ENCODE data around the gene KLHL29. TPM values are rescaled to one million over a fixed set of nuclear protein-coding genes. Genes with fewer than 3 reads are reported as not detected.

KLHL29 gene
- total RNA-seq, 2 experiments from 2014 or later, result 0.23 to 0.66 TPM

- Histone ChIP-seq H3K9me3 (ENCODE audit: low read length) (no peaks in the 10 kb centered on the region), H3K4me1 (ENCODE audit: insufficient read depth, low read length, poor library complexity, severe bottlenecking) (no peaks in the 10 kb centered on the region), H3K9me2 (ENCODE audit: insufficient read depth, low read length) (no peaks in the 10 kb centered on the region), H3K4me2 (ENCODE audit: low read length) (no peak overlapping the region), H3K36me3 (ENCODE audit: insufficient read depth, low read length) (no peaks in the 10 kb centered on the region), H3K4me3 (ENCODE audit: low read depth, low read length, poor library complexity, severe bottlenecking) (no peak overlapping the region), H3K79me2 (ENCODE audit: insufficient read depth, low read depth, low read length) (no peaks in the 10 kb centered on the region), H2AFZ (ENCODE audit: low read length) (no peak overlapping the region), H4K20me1 (ENCODE audit: insufficient read depth, low read length) (no peaks in the 10 kb centered on the region), H3K27ac (ENCODE audit: low read depth, low read length, poor library complexity, severe bottlenecking) (no peak overlapping the region)
- TF ChIP-seq CTCF (conservative IDR thresholded peaks at IDR 0.05; ENCODE audit: low read length), result no peak
- TF ChIP-seq EZH2phosphoT487 (IDR thresholded peaks at IDR 0.05; ENCODE audit: borderline replicate concordance, low read depth, low read length), result no peak
- intact Hi-C loops (cut with micrococcal nuclease; ENCODE audit: unreplicated experiment), result no loop called here
- no peak for DNase-seq (ENCODE audit: low spot score)
- BruUV-seq (replicated peaks), result no TSS peak
- CTCF ChIA-PET (ENCODE audit: unreplicated experiment), result no interaction called here
- POLR2A ChIA-PET, result no interaction called here
These were observed 135.3 kb downstream of the KLHL29 start for GRCh38 chr2:23520256-23520655.

- ChIA-PET CTCF (ENCODE audit: unreplicated experiment) (no interaction called here), POLR2A (no interaction called here)
- no peaks in the 10 kb centered on the region for H3K4me1 ChIP-seq (ENCODE audit: insufficient read depth, low read length, poor library complexity, severe bottlenecking)
- H3K27ac ChIP-seq (ENCODE audit: low read depth, low read length, poor library complexity, severe bottlenecking), result no peak overlapping the region
- H3K9me3 ChIP-seq (ENCODE audit: low read length), result no peaks in the 10 kb centered on the region
- no peaks in the 10 kb centered on the region for H3K9me2 ChIP-seq (ENCODE audit: insufficient read depth, low read length)
- H2AFZ ChIP-seq (ENCODE audit: low read length), result no peak overlapping the region
- BruUV-seq (replicated peaks), result no TSS peak
- no peak for DNase-seq (ENCODE audit: low spot score)
- H4K20me1 ChIP-seq (ENCODE audit: insufficient read depth, low read length), result no peaks in the 10 kb centered on the region
- H3K36me3 ChIP-seq (ENCODE audit: insufficient read depth, low read length), result no peaks in the 10 kb centered on the region
- no peak overlapping the region for H3K4me3 ChIP-seq (ENCODE audit: low read depth, low read length, poor library complexity, severe bottlenecking)
- TF ChIP-seq EZH2phosphoT487 (IDR thresholded peaks at IDR 0.05; ENCODE audit: borderline replicate concordance, low read depth, low read length) (no peak), CTCF (conservative IDR thresholded peaks at IDR 0.05; ENCODE audit: low read length) (no peak)
- no peak overlapping the region for H3K4me2 ChIP-seq (ENCODE audit: low read length)
- intact Hi-C loops (cut with micrococcal nuclease; ENCODE audit: unreplicated experiment), result no loop called here
- H3K79me2 ChIP-seq (ENCODE audit: insufficient read depth, low read depth, low read length), result no peaks in the 10 kb centered on the region
These were observed 136.1 kb downstream of the KLHL29 start for GRCh38 chr2:23521060-23521459.

GRCh38 chr2:23522726-23523372 lies 137.9 kb downstream of the KLHL29 start:
- H3K4me1 ChIP-seq (ENCODE audit: insufficient read depth, low read length, poor library complexity, severe bottlenecking), result no peaks in the 10 kb centered on the region
- ChIA-PET CTCF (ENCODE audit: unreplicated experiment) (no interaction called here), POLR2A (no interaction called here)
- TF ChIP-seq EZH2phosphoT487 (IDR thresholded peaks at IDR 0.05; ENCODE audit: borderline replicate concordance, low read depth, low read length) (no peak), CTCF (conservative IDR thresholded peaks at IDR 0.05; ENCODE audit: low read length) (no peak)
- no peak overlapping the region for H3K4me3 ChIP-seq (ENCODE audit: low read depth, low read length, poor library complexity, severe bottlenecking)
- H3K79me2 ChIP-seq (ENCODE audit: insufficient read depth, low read depth, low read length), result no peaks in the 10 kb centered on the region
- DNase-seq (ENCODE audit: low spot score), result no peak
- BruUV-seq (replicated peaks), result no TSS peak
- no peak overlapping the region for H3K4me2 ChIP-seq (ENCODE audit: low read length)
- no peak overlapping the region for H2AFZ ChIP-seq (ENCODE audit: low read length)
- intact Hi-C loops (cut with micrococcal nuclease; ENCODE audit: unreplicated experiment), result no loop called here
- no peaks in the 10 kb centered on the region for H3K9me2 ChIP-seq (ENCODE audit: insufficient read depth, low read length)
- H3K27ac ChIP-seq (ENCODE audit: low read depth, low read length, poor library complexity, severe bottlenecking), result no peak overlapping the region
- no peaks in the 10 kb centered on the region for H4K20me1 ChIP-seq (ENCODE audit: insufficient read depth, low read length)
- no peaks in the 10 kb centered on the region for H3K9me3 ChIP-seq (ENCODE audit: low read length)
- no peaks in the 10 kb centered on the region for H3K36me3 ChIP-seq (ENCODE audit: insufficient read depth, low read length)

Measured in OCI-LY7 (cell line).